Measurements from ENCODE around the gene NRCAM. TPM values are rescaled to one million over a fixed set of nuclear protein-coding genes. Genes with fewer than 3 reads are reported as not detected.

The NRCAM gene
- total and polyA plus RNA-seq, 2 of the 8 experiments (the other 6 are each of a cell fraction or from before 2014, with no cell fraction given), result 2.7 to 3.8 TPM

DNA sequence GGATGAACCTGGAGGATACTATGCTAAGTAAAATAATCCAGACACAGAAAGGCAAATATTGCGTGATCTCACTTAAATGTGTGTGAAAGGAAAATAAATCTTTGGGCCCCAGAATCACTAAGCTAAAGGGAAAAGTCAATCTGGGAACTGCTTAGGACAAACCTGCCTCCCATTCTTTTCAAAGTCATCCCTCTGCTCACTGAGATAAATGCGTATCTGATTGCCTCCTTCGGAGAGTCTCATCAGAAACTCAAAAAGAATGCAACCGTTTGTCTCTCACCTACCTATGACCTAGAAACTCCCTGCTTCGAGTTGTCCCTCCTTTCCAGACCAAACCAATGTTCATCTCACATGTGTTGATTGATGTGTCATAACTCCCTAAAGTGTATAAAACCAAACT lies 286.0 kb downstream of the NRCAM start (continued):
- TF ChIP-seq CHD2 (IDR thresholded peaks at IDR 0.05; ENCODE audit: low read length) (no peak), CHD1 (IDR thresholded peaks at IDR 0.05; ENCODE audit: low read depth, low read length) (no peak), ZNF274 (IDR thresholded peaks at IDR 0.05; ENCODE audit: borderline replicate concordance, extremely low read depth, low read length) (no peak), NANOG (IDR thresholded peaks at IDR 0.05; ENCODE audit: insufficient read depth, low read depth, low read length, poor library complexity, severe bottlenecking) (no peak), MAFK (IDR thresholded peaks at IDR 0.05; ENCODE audit: low read depth, low read length) (no peak)

Measured in H1 (cell line).